ENCODE measurements around the gene PAK1. TPM values are rescaled to one million over a fixed set of nuclear protein-coding genes. Genes with fewer than 3 reads are reported as not detected.

Gene PAK1
- polyA plus RNA-seq, 3 donors: 128 to 195 (median 134) TPM

GRCh38 chr11:77442394-77443053 lies 31.4 kb downstream of the PAK1 start:
- H3K4me2 ChIP-seq (replicated peaks; ENCODE audit: extremely low read depth, low read length, poor library complexity, severe bottlenecking): peak overlapping the region; percentile 46
- peaks cover 28% of the 10 kb centered on the region for H3K79me2 ChIP-seq (ENCODE audit: insufficient read depth, low read length)
- TF ChIP-seq CTCF (IDR thresholded peaks at IDR 0.05): no peak
- no peaks in the 10 kb centered on the region for H3K9me3 Mint-ChIP-seq
- no peaks in the 10 kb centered on the region for H3K27me3 ChIP-seq (ENCODE audit: control insufficient read depth in 2 of 2, insufficient read depth in 2 of 2, low read length in 2 of 2)
- intact Hi-C loops (cut with micrococcal nuclease): no loop called here
- peak overlapping the region in 4 of 7 donors; percentile 10 to 68 (median 46) for H3K27ac Mint-ChIP-seq
- no peak overlapping the region for H2AFZ ChIP-seq (ENCODE audit: insufficient read depth, low read depth, low read length, poor library complexity, severe bottlenecking)
- H4K20me1 ChIP-seq (ENCODE audit: insufficient read depth, low read length): no peaks in the 10 kb centered on the region
- H3K27me3 Mint-ChIP-seq (ENCODE audit: low read depth in 3 of 3): peaks cover 0 to 3% (median 0%) of the 10 kb centered on the region in 3 donors
- no peaks in the 10 kb centered on the region for H3K36me3 Mint-ChIP-seq
- H3K4me3 Mint-ChIP-seq: peak overlapping the region in 1 of 2 donors; percentile 48
- DNase-seq: no peak
- WGBS (ENCODE audit: insufficient coverage): 100% methylated on average over 1 of the region's 3 CpGs
- peaks cover 65 to 71% of the 10 kb centered on the region in 2 donors for H3K4me1 ChIP-seq (ENCODE audit: control insufficient read depth in 1 of 2, insufficient read depth in 2 of 2, low read length in 2 of 2)
- no peaks in the 10 kb centered on the region for H3K36me3 ChIP-seq (replicated peaks in 1 of 2; ENCODE audit: control insufficient read depth in 1 of 2, insufficient read depth in 2 of 2, low read length in 2 of 2)
- no peak overlapping the region for H3K4me3 ChIP-seq (replicated peaks in 1 of 3; ENCODE audit: low read depth in 2 of 3, low read length in 3 of 3)
- H3K27ac ChIP-seq (ENCODE audit: low read depth in 1 of 2, low read length in 2 of 2): no peak overlapping the region
- no peaks in the 10 kb centered on the region for H3K9me3 ChIP-seq (replicated peaks in 1 of 2; ENCODE audit: control insufficient read depth in 1 of 2, insufficient read depth in 1 of 2, low read length in 2 of 2)
- peaks cover 64% of the 10 kb centered on the region for H3K4me1 Mint-ChIP-seq
- H3K9ac ChIP-seq (ENCODE audit: insufficient read depth, low read length, poor library complexity, severe bottlenecking): no peak overlapping the region

- Histone ChIP-seq H4K20me1 (ENCODE audit: insufficient read depth, low read length) (no peaks in the 10 kb centered on the region), H3K27me3 (ENCODE audit: control insufficient read depth in 2 of 2, insufficient read depth in 2 of 2, low read length in 2 of 2) (no peaks in the 10 kb centered on the region), H3K4me1 (ENCODE audit: control insufficient read depth in 1 of 2, insufficient read depth in 2 of 2, low read length in 2 of 2) (peaks cover 58 to 66% of the 10 kb centered on the region in 2 donors), H3K4me3 (replicated peaks in 1 of 3; ENCODE audit: low read depth in 2 of 3, low read length in 3 of 3) (no peak overlapping the region), H3K27ac (ENCODE audit: low read depth in 1 of 2, low read length in 2 of 2) (no peak overlapping the region), H3K79me2 (ENCODE audit: insufficient read depth, low read length) (peaks cover 24% of the 10 kb centered on the region), H2AFZ (ENCODE audit: insufficient read depth, low read depth, low read length, poor library complexity, severe bottlenecking) (no peak overlapping the region), H3K4me2 (replicated peaks; ENCODE audit: extremely low read depth, low read length, poor library complexity, severe bottlenecking) (no peak overlapping the region), H3K9ac (ENCODE audit: insufficient read depth, low read length, poor library complexity, severe bottlenecking) (no peak overlapping the region), H3K9me3 (replicated peaks in 1 of 2; ENCODE audit: control insufficient read depth in 1 of 2, insufficient read depth in 1 of 2, low read length in 2 of 2) (no peaks in the 10 kb centered on the region), H3K36me3 (replicated peaks in 1 of 2; ENCODE audit: control insufficient read depth in 1 of 2, insufficient read depth in 2 of 2, low read length in 2 of 2) (no peaks in the 10 kb centered on the region)
- Mint-ChIP-seq H3K4me3 (no peak overlapping the region), H3K9me3 (no peaks in the 10 kb centered on the region), H3K36me3 (no peaks in the 10 kb centered on the region), H3K4me1 (peaks cover 60% of the 10 kb centered on the region), H3K27me3 (ENCODE audit: low read depth in 3 of 3) (peaks cover 0 to 3% (median 0%) of the 10 kb centered on the region in 3 donors), H3K27ac (peak overlapping the region in 3 of 7 donors; percentile 1 to 69 (median 50))
- WGBS (ENCODE audit: insufficient coverage): no CpG with 5 or more reads among the region's 1 CpG
- peak in 1 of 3 donors; percentile 30 for DNase-seq
- intact Hi-C loops (cut with micrococcal nuclease): no loop called here
- TF ChIP-seq CTCF (IDR thresholded peaks at IDR 0.05): no peak
Measured at GRCh38 chr11:77441426-77441825, 32.5 kb downstream of the PAK1 start.
